Activated T-helper 1 cell treated with anti-CD3 and anti-CD28 coated beads, Interleukin-12 subunit alpha, Interleukin-12 subunit beta, Interleukin-2, Interleukin-4 antibody, amounts not matched to agents 30 ng/mL and 10 ng/mL and 1 ng/mL, durations not matched to agents 14 hours and 24 hours and 36 hours (primary cell): Measurements from ENCODE around the gene COL5A1. TPM values are rescaled to one million over a fixed set of nuclear protein-coding genes. Genes with fewer than 3 reads are reported as not detected.

ENCODE experiments used
- DNase-seq: peaks from one replicate; pipeline ENCODE4 v3.0.0; 2021; ENCODE audit warnings: low spot score
- H3K27ac Mint-ChIP-seq: one replicate; pipeline ENCODE4 v1.8.0; 2021; ENCODE audit warnings: mild to moderate bottlenecking, mixed read lengths
- H3K27me3 Mint-ChIP-seq: one replicate; pipeline ENCODE4 v1.8.0; 2022; ENCODE audit warnings: mild to moderate bottlenecking, moderate library complexity, mixed read lengths; ENCODE audit not compliant: insufficient read depth
- H3K36me3 Mint-ChIP-seq: one replicate; pipeline ENCODE4 v1.8.0; 2021; ENCODE audit warnings: low read depth, mixed read lengths
- H3K4me1 Mint-ChIP-seq: one replicate; pipeline ENCODE4 v1.8.0; 2021; ENCODE audit warnings: low read depth, mixed read lengths
- H3K4me3 Mint-ChIP-seq: one replicate; pipeline ENCODE4 v1.8.0; 2021; ENCODE audit warnings: mild to moderate bottlenecking, moderate library complexity, mixed read lengths
- H3K9me3 Mint-ChIP-seq: one replicate; pipeline ENCODE4 v1.8.0; 2021; ENCODE audit warnings: mixed read lengths
- intact Hi-C: fragments of 100-400 bp; cut with micrococcal nuclease; formaldehyde crosslinking; loops from one replicate; pipeline ENCODE4 v1.15.1; 2024
- total RNA-seq: library from RNA; stranded (reverse); gene quantifications from 2 replicates; pipeline ENCODE4 v1.2.3, GENCODE V29; 2022

Gene COL5A1
- total RNA-seq, 1 donor from 2014 or later, result not detected

GRCh38 chr9:134600836-134601638, 40.6 kb upstream of the COL5A1 start:
- no peak overlapping the region for H3K4me3 Mint-ChIP-seq
- no peak for DNase-seq
- H3K36me3 Mint-ChIP-seq, result no peaks in the 10 kb centered on the region
- peaks cover 5% of the 10 kb centered on the region for H3K9me3 Mint-ChIP-seq
- H3K4me1 Mint-ChIP-seq, result no peaks in the 10 kb centered on the region
- no peaks in the 10 kb centered on the region for H3K27me3 Mint-ChIP-seq
- no peak overlapping the region for H3K27ac Mint-ChIP-seq
- intact Hi-C loops, result no loop called here

- DNase-seq, result no peak
- intact Hi-C loops, result no loop called here
- no peaks in the 10 kb centered on the region for H3K27me3 Mint-ChIP-seq
- H3K36me3 Mint-ChIP-seq, result no peaks in the 10 kb centered on the region
- H3K4me3 Mint-ChIP-seq, result no peak overlapping the region
- H3K9me3 Mint-ChIP-seq, result peaks cover 5% of the 10 kb centered on the region
- no peaks in the 10 kb centered on the region for H3K4me1 Mint-ChIP-seq
- H3K27ac Mint-ChIP-seq, result no peak overlapping the region
Observed at GRCh38 chr9:134601764-134602163, 39.8 kb upstream of the COL5A1 start.

- H3K36me3 Mint-ChIP-seq, result no peaks in the 10 kb centered on the region
- no peak for DNase-seq
- intact Hi-C loops, result no loop called here
Observed at GRCh38 chr9:134602547-134603362, 38.8 kb upstream of the COL5A1 start.

GRCh38 chr9:134604834-134605233, 36.8 kb upstream of the COL5A1 start:
- H3K36me3 Mint-ChIP-seq, result no peaks in the 10 kb centered on the region
- H3K9me3 Mint-ChIP-seq, result peaks cover 5% of the 10 kb centered on the region
- H3K4me3 Mint-ChIP-seq, result no peak overlapping the region
- H3K27ac Mint-ChIP-seq, result no peak overlapping the region
- H3K4me1 Mint-ChIP-seq, result no peaks in the 10 kb centered on the region
- no peak for DNase-seq
- H3K27me3 Mint-ChIP-seq, result no peaks in the 10 kb centered on the region
- intact Hi-C loops, result no loop called here

More at GRCh38 chr9:134602547-134603362, 38.8 kb upstream of the COL5A1 start:
- no peak overlapping the region for H3K4me3 Mint-ChIP-seq
- no peaks in the 10 kb centered on the region for H3K27me3 Mint-ChIP-seq
- no peaks in the 10 kb centered on the region for H3K4me1 Mint-ChIP-seq
- peaks cover 5% of the 10 kb centered on the region for H3K9me3 Mint-ChIP-seq
- H3K27ac Mint-ChIP-seq, result no peak overlapping the region

- Mint-ChIP-seq H3K27ac (no peak overlapping the region), H3K9me3 (peaks cover 5% of the 10 kb centered on the region), H3K36me3 (no peaks in the 10 kb centered on the region), H3K27me3 (peaks cover 3% of the 10 kb centered on the region), H3K4me3 (no peak overlapping the region), H3K4me1 (no peaks in the 10 kb centered on the region)
- DNase-seq, result no peak
- intact Hi-C loops, result no loop called here
Observed at GRCh38 chr9:134605351-134605965, 36.1 kb upstream of the COL5A1 start.

- H3K27me3 Mint-ChIP-seq, result peaks cover 3% of the 10 kb centered on the region
- intact Hi-C loops, result no loop called here
- no peak overlapping the region for H3K4me3 Mint-ChIP-seq
- H3K27ac Mint-ChIP-seq, result no peak overlapping the region
- no peak for DNase-seq
- no peaks in the 10 kb centered on the region for H3K36me3 Mint-ChIP-seq
- no peaks in the 10 kb centered on the region for H3K4me1 Mint-ChIP-seq
- H3K9me3 Mint-ChIP-seq, result peaks cover 5% of the 10 kb centered on the region
Observed at GRCh38 chr9:134605966-134606357, 35.6 kb upstream of the COL5A1 start.

GRCh38 chr9:134606951-134607731, 34.5 kb upstream of the COL5A1 start:
- intact Hi-C loops, result no loop called here
- no peak overlapping the region for H3K27ac Mint-ChIP-seq
- H3K27me3 Mint-ChIP-seq, result peaks cover 4% of the 10 kb centered on the region
- H3K4me1 Mint-ChIP-seq, result no peaks in the 10 kb centered on the region
- H3K4me3 Mint-ChIP-seq, result no peak overlapping the region
- H3K36me3 Mint-ChIP-seq, result no peaks in the 10 kb centered on the region
- no peak for DNase-seq
- peaks cover 4% of the 10 kb centered on the region for H3K9me3 Mint-ChIP-seq

GRCh38 chr9:134607971-134608370, 33.6 kb upstream of the COL5A1 start:
- no peaks in the 10 kb centered on the region for H3K4me1 Mint-ChIP-seq

GRCh38 chr9:134611046-134611445, 30.6 kb upstream of the COL5A1 start:
- DNase-seq, result no peak
- Mint-ChIP-seq H3K4me1 (no peaks in the 10 kb centered on the region), H3K4me3 (no peak overlapping the region), H3K9me3 (peaks cover 10% of the 10 kb centered on the region), H3K27ac (no peak overlapping the region), H3K27me3 (peaks cover 7% of the 10 kb centered on the region), H3K36me3 (no peaks in the 10 kb centered on the region)
- intact Hi-C loops, result no loop called here

More at GRCh38 chr9:134607971-134608370, 33.6 kb upstream of the COL5A1 start:
- Mint-ChIP-seq H3K36me3 (no peaks in the 10 kb centered on the region), H3K27ac (no peak overlapping the region), H3K27me3 (peaks cover 7% of the 10 kb centered on the region), H3K4me3 (no peak overlapping the region), H3K9me3 (peaks cover 10% of the 10 kb centered on the region)
- no peak for DNase-seq
- intact Hi-C loops, result no loop called here

- peaks cover 7% of the 10 kb centered on the region for H3K27me3 Mint-ChIP-seq
- intact Hi-C loops, result no loop called here
- peaks cover 10% of the 10 kb centered on the region for H3K9me3 Mint-ChIP-seq
- no peak overlapping the region for H3K27ac Mint-ChIP-seq
- no peaks in the 10 kb centered on the region for H3K36me3 Mint-ChIP-seq
- no peak for DNase-seq
- H3K4me1 Mint-ChIP-seq, result no peaks in the 10 kb centered on the region
- no peak overlapping the region for H3K4me3 Mint-ChIP-seq
Observed at GRCh38 chr9:134612309-134612708, 29.3 kb upstream of the COL5A1 start.

- H3K4me1 Mint-ChIP-seq, result no peaks in the 10 kb centered on the region
- peaks cover 10% of the 10 kb centered on the region for H3K9me3 Mint-ChIP-seq
- H3K27me3 Mint-ChIP-seq, result peaks cover 7% of the 10 kb centered on the region
- intact Hi-C loops, result no loop called here
- no peaks in the 10 kb centered on the region for H3K36me3 Mint-ChIP-seq
- no peak overlapping the region for H3K27ac Mint-ChIP-seq
- no peak for DNase-seq
- no peak overlapping the region for H3K4me3 Mint-ChIP-seq
Observed at GRCh38 chr9:134612715-134613114, 28.9 kb upstream of the COL5A1 start.

GRCh38 chr9:134614256-134614655, 27.3 kb upstream of the COL5A1 start:
- intact Hi-C loops, result no loop called here
- Mint-ChIP-seq H3K27ac (no peak overlapping the region), H3K27me3 (peaks cover 7% of the 10 kb centered on the region), H3K36me3 (no peaks in the 10 kb centered on the region), H3K4me3 (no peak overlapping the region), H3K9me3 (peaks cover 10% of the 10 kb centered on the region), H3K4me1 (no peaks in the 10 kb centered on the region)
- DNase-seq, result no peak
